Ishikawa (cell line): Measurements from ENCODE around the gene LIPG.

Source experiments
- CEBPB ChIP-seq: IDR thresholded peaks from 2 replicates; pipeline ENCODE4 v1.6.1; 2012
- CREB1 ChIP-seq: IDR thresholded peaks from 2 replicates; pipeline ENCODE4 v1.6.1; 2012; ENCODE audit warnings: low read depth
- EGR1 ChIP-seq: IDR thresholded peaks from 2 replicates; pipeline ENCODE4 v1.6.1; 2012
- EP300 ChIP-seq: IDR thresholded peaks from 2 replicates; pipeline ENCODE4 v1.6.1; 2012; ENCODE audit warnings: borderline replicate concordance
- FOXM1 ChIP-seq: IDR thresholded peaks from 2 replicates; pipeline ENCODE4 v1.6.1; 2012; ENCODE audit warnings: low read depth, borderline replicate concordance
- MAX ChIP-seq: IDR thresholded peaks from 2 replicates; pipeline ENCODE4 v1.6.1; 2012
- NFIC ChIP-seq: IDR thresholded peaks from 2 replicates; pipeline ENCODE4 v1.6.1; 2012
- RAD21 ChIP-seq: IDR thresholded peaks from 2 replicates; pipeline ENCODE4 v1.6.1; 2012; ENCODE audit warnings: low read depth
- REST ChIP-seq: IDR thresholded peaks from 2 replicates; pipeline ENCODE4 v1.6.1; 2012; ENCODE audit warnings: low read depth, mild to moderate bottlenecking
- TAF1 ChIP-seq: IDR thresholded peaks from 2 replicates; pipeline ENCODE4 v1.6.1; 2012; ENCODE audit warnings: low read depth, mild to moderate bottlenecking
- TCF12 ChIP-seq: IDR thresholded peaks from 2 replicates; pipeline ENCODE4 v1.6.1; 2012; ENCODE audit warnings: low read depth
- TEAD4 ChIP-seq: IDR thresholded peaks from 2 replicates; pipeline ENCODE4 v1.6.1; 2012
- USF1 ChIP-seq: IDR thresholded peaks from 2 replicates; pipeline ENCODE4 v1.6.1; 2012
- YY1 ChIP-seq: IDR thresholded peaks from 2 replicates; pipeline ENCODE4 v1.6.1; 2012; ENCODE audit warnings: low read depth
- ZBTB7A ChIP-seq: IDR thresholded peaks from 2 replicates; pipeline ENCODE4 v1.6.1; 2012; ENCODE audit warnings: low read depth

The LIPG gene

GRCh38 chr18:49525981-49526380 is 35.9 kb upstream of the LIPG start:
- no peak for TF ChIP-seq RAD21

- TF ChIP-seq CEBPB: no peak
- TF ChIP-seq TEAD4: no peak
- TF ChIP-seq NFIC: no peak
- TF ChIP-seq FOXM1: no peak
- no peak for TF ChIP-seq USF1
- no peak for TF ChIP-seq YY1
- TF ChIP-seq MAX: no peak
- TF ChIP-seq RAD21: no peak
Observed at GRCh38 chr18:49527631-49528327, 34.1 kb upstream of the LIPG start.

GRCh38 chr18:49529596-49529995 is 32.3 kb upstream of the LIPG start:
- TF ChIP-seq MAX (no peak), CREB1 (no peak), RAD21 (no peak), YY1 (no peak), EGR1 (no peak), REST (no peak)

- 0 out of 2 replicates have a peak, but pooled peaks have one; percentile 20 for TF ChIP-seq TCF12
- no peak for TF ChIP-seq CEBPB
- TF ChIP-seq EP300: peak; percentile 22; the same call in 1 of the 2 replicates
- TF ChIP-seq FOXM1: no peak
- TF ChIP-seq MAX: no peak
Observed at GRCh38 chr18:49531678-49532153, 30.1 kb upstream of the LIPG start.

- no peak for TF ChIP-seq EP300
- no peak for TF ChIP-seq FOXM1
- TF ChIP-seq CEBPB: no peak
- no peak for TF ChIP-seq RAD21
- no peak for TF ChIP-seq NFIC
- TF ChIP-seq TAF1: no peak
- TF ChIP-seq TCF12: no peak
- no peak for TF ChIP-seq USF1
- TF ChIP-seq YY1: no peak
- no peak for TF ChIP-seq EGR1
- no peak for TF ChIP-seq TEAD4
- no peak for TF ChIP-seq MAX
- no peak for TF ChIP-seq ZBTB7A
- TF ChIP-seq CREB1: no peak
- TF ChIP-seq REST: no peak
Observed at GRCh38 chr18:49534846-49535601, 26.8 kb upstream of the LIPG start.

GRCh38 chr18:49537232-49537896 is 24.5 kb upstream of the LIPG start:
- TF ChIP-seq TCF12 (no peak), TEAD4 (no peak), EGR1 (no peak), CREB1 (no peak), TAF1 (no peak), ZBTB7A (no peak)
